Esophagus squamous epithelium (tissue), 5 donors: Measurements from ENCODE around the gene SH3GL1. TPM values are rescaled to one million over a fixed set of nuclear protein-coding genes. Genes with fewer than 3 reads are reported as not detected.
A peak's percentile ranks its signal among the peaks of the same experiment; 100 is the strongest.

Source experiments
- DNase-seq: peaks from one replicate; lab custom pipeline; 2025; lab: John Stamatoyannopoulos, UW
- H3K27ac ChIP-seq, 4 donors: fragments of 200-600 bp; sonication (generic); one replicate each; pipeline ENCODE4 v1.5.1; 2016 to 2019; ENCODE audit warnings: mild to moderate bottlenecking in 1 of 4
- H3K27me3 ChIP-seq, 4 donors: fragments of 200-600 bp; sonication (generic); 1 replicate in 3 of 4; 2 replicates in 1 of 4; pipeline versions ENCODE4 v1.5.1 to v1.6.0; 2017 to 2021; ENCODE audit warnings: antibody characterized with exemption in 1 of 4
- H3K36me3 ChIP-seq, 3 donors: fragments of 200-600 bp; sonication (generic); one replicate each; pipeline ENCODE4 v1.5.1; 2016 to 2019
- H3K4me1 ChIP-seq, 3 donors: fragments of 200-600 bp; sonication (generic); one replicate each; pipeline ENCODE4 v1.5.1; 2017 to 2019
- H3K4me3 ChIP-seq, 4 donors: fragments of 200-600 bp; sonication (generic); 1 replicate in 3 of 4; 2 replicates in 1 of 4; pipeline ENCODE4 v1.5.1; 2016 to 2019; ENCODE audit warnings: mild to moderate bottlenecking in 2 of 4, moderate library complexity in 1 of 4
- H3K9me3 ChIP-seq, 3 donors: fragments of 200-600 bp; sonication (generic); one replicate each; pipeline ENCODE4 v1.5.1; 2016 to 2019
- CTCF ChIP-seq, 6 experiments: fragments of 450-650 bp in 4 of 6; fragments of 200-600 bp in 2 of 6; sonication (generic) in 2 of 6; IDR thresholded peaks; one replicate each; pipeline ENCODE4 v1.5.1; 2016 to 2019; ENCODE audit warnings: antibody characterized with exemption in 6 of 6, mild to moderate bottlenecking in 4 of 6, moderate library complexity in 4 of 6
- POLR2A ChIP-seq, 4 donors: fragments of 450-650 bp; IDR thresholded peaks; one replicate each; pipeline ENCODE4 v1.6.1; 2017; ENCODE audit warnings: antibody characterized with exemption in 4 of 4, mild to moderate bottlenecking in 4 of 4, moderate library complexity in 3 of 4
- WGBS, 2 donors: methylation state at CpG; one replicate each; pipeline ENCODE4 v1.1.5; 2018; 5-methylcytosine and 5-hydroxymethylcytosine counted together
- intact Hi-C: fragments of 100-400 bp; cut with DNase I; formaldehyde crosslinking; loops from one replicate; pipeline ENCODE4 v1.15.0; 2022
- total RNA-seq, 4 donors: library from RNA; depleted of rRNA; stranded (reverse); fragments of >200 nt; gene quantifications; one replicate each; pipeline ENCODE4 v1.1.0, GENCODE V29; 2016
- donor health status: DM: yes; HTN: yes; CAD: no.

The SH3GL1 gene
- total RNA-seq, 4 donors from 2014 or later, result 67.4 to 131 (median 91.2) TPM

GRCh38 chr19:4376028-4376670 is 24.2 kb downstream of the SH3GL1 start:
- Histone ChIP-seq H3K27ac (peak overlapping the region; percentile 92 to 97 (median 92)), H3K4me3 (peak overlapping the region in 2 of 4 donors; percentile 5 to 7), H3K36me3 (peaks cover 0 to 19% (median 0%) of the 10 kb centered on the region in 3 donors), H3K27me3 (no peaks in the 10 kb centered on the region), H3K9me3 (no peaks in the 10 kb centered on the region), H3K4me1 (peaks cover 84 to 100% (median 96%) of the 10 kb centered on the region in 3 donors)
- 61 to 69% methylated on average over 15 to 16 of the region's 16 CpGs for WGBS, 2 donors
- DNase-seq, result no peak
- TF ChIP-seq POLR2A (IDR thresholded peaks at IDR 0.05) (no peak), CTCF (IDR thresholded peaks at IDR 0.05) (no peak)
- intact Hi-C loops, result no loop called here

- H3K27me3 ChIP-seq, result no peaks in the 10 kb centered on the region
- TF ChIP-seq CTCF (IDR thresholded peaks at IDR 0.05) (peak in 4 of 6 experiments; percentile 14 to 28 (median 20)), POLR2A (IDR thresholded peaks at IDR 0.05) (no peak)
- intact Hi-C loops, result no loop called here
- no peak for DNase-seq
- H3K4me3 ChIP-seq, result peak overlapping the region in 3 of 4 donors; percentile 9 to 45 (median 30)
- 10 to 21% methylated on average over 4 of the region's 16 CpGs for WGBS, 2 donors
- no peaks in the 10 kb centered on the region for H3K9me3 ChIP-seq
- H3K4me1 ChIP-seq, result peaks cover 87 to 100% (median 99%) of the 10 kb centered on the region in 3 donors
- H3K27ac ChIP-seq, result peak overlapping the region; percentile 92 to 97 (median 92)
- peaks cover 0 to 25% (median 0%) of the 10 kb centered on the region in 3 donors for H3K36me3 ChIP-seq
These were observed 25.0 kb downstream of the SH3GL1 start for GRCh38 chr19:4375164-4376027.

GRCh38 chr19:4374498-4375163 is 25.7 kb downstream of the SH3GL1 start:
- peaks cover 87 to 100% (median 99%) of the 10 kb centered on the region in 3 donors for H3K4me1 ChIP-seq
- DNase-seq, result no peak
- peak overlapping the region in 3 of 4 donors; percentile 9 to 45 (median 30) for H3K4me3 ChIP-seq
- H3K27me3 ChIP-seq, result no peaks in the 10 kb centered on the region
- H3K27ac ChIP-seq, result peak overlapping the region; percentile 92 to 97 (median 92)
- peaks cover 0 to 25% (median 0%) of the 10 kb centered on the region in 3 donors for H3K36me3 ChIP-seq
- TF ChIP-seq CTCF (IDR thresholded peaks at IDR 0.05) (peak in 4 of 6 experiments; percentile 21 to 34 (median 25)), POLR2A (IDR thresholded peaks at IDR 0.05) (peak in 1 of 4 donors; percentile 31)
- H3K9me3 ChIP-seq, result no peaks in the 10 kb centered on the region
- intact Hi-C loops, result no loop called here
- WGBS, 2 donors, result 15 to 38% methylated on average over 3 to 6 of the region's 27 CpGs

- H3K4me3 ChIP-seq, result peak overlapping the region in 2 of 4 donors; percentile 30 to 45
- intact Hi-C loops, result no loop called here
These were observed 26.5 kb downstream of the SH3GL1 start for GRCh38 chr19:4373601-4374497.

More at GRCh38 chr19:4373601-4374497, 26.5 kb downstream of the SH3GL1 start:
- TF ChIP-seq CTCF (IDR thresholded peaks at IDR 0.05) (no peak), POLR2A (IDR thresholded peaks at IDR 0.05) (no peak)
- Histone ChIP-seq H3K27me3 (no peaks in the 10 kb centered on the region), H3K36me3 (peaks cover 0 to 25% (median 0%) of the 10 kb centered on the region in 3 donors), H3K4me1 (peaks cover 87 to 100% (median 99%) of the 10 kb centered on the region in 3 donors), H3K27ac (peak overlapping the region; percentile 92 to 97 (median 92)), H3K9me3 (no peaks in the 10 kb centered on the region)
- no peak for DNase-seq
- WGBS, 2 donors, result 57 to 64% methylated on average over 6 to 21 of the region's 25 CpGs
